GM21619 (cell line): ENCODE measurements around the gene COX7A2.

ENCODE experiments used
- ATAC-seq: cut with Tn5 transposase; IDR thresholded peaks from one replicate; pipeline ENCODE4 v1.9.1; 2021; ENCODE audit not compliant: unreplicated experiment

The COX7A2 gene

GRCh38 chr6:75201901-75202672 is 41.5 kb downstream of the COX7A2 start:
- no peak for ATAC-seq

GRCh38 chr6:75201021-75201420 is 42.6 kb downstream of the COX7A2 start:
- no peak for ATAC-seq

DNA sequence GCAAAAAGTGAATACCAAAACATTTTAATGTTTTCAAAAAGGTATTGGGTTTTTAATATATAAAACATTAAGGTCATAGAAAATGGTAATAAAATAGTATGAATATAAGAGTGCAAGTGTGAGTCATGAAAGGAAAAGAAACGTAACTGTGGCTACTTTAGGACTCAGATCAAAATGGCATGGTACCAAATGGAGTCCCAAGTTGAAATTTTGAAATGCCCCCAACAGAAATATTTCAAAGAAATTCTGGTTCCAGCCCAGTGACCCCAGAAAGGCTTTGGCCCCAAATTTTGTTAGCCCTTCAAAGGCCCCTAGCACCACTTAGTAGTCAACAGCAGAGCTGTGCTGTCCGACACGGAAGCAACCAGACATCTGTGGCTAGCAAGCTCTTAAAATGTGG is 43.7 kb downstream of the COX7A2 start:
- ATAC-seq = no peak

GRCh38 chr6:75196081-75196687 is 47.4 kb downstream of the COX7A2 start:
- ATAC-seq = no peak

- ATAC-seq = no peak
Observed at GRCh38 chr6:75188221-75188925, 55.2 kb downstream of the COX7A2 start.
